NCI-H1417 treated with DMSO at 0.1 percent for 48 hours (cell line): Measurements from ENCODE around the gene PDE4D.

Experiments
- DNase-seq: peaks from one replicate; lab custom pipeline; 2025; lab: John Stamatoyannopoulos, UW

PDE4D gene

GRCh38 chr5:59039296-59040023 is 854.1 kb downstream of the PDE4D start:
- no peak for DNase-seq

GRCh38 chr5:59038798-59039295 is 854.7 kb downstream of the PDE4D start:
- DNase-seq = no peak

GRCh38 chr5:59037941-59038797 is 855.4 kb downstream of the PDE4D start:
- no peak for DNase-seq

GRCh38 chr5:59037453-59037852 is 856.1 kb downstream of the PDE4D start:
- DNase-seq = no peak

- no peak for DNase-seq
Measured at GRCh38 chr5:59037041-59037440, 856.5 kb downstream of the PDE4D start.

GRCh38 chr5:59036274-59036961 is 857.1 kb downstream of the PDE4D start:
- DNase-seq = no peak

GRCh38 chr5:59035681-59036080 is 857.8 kb downstream of the PDE4D start:
- no peak for DNase-seq

GRCh38 chr5:59034498-59035186 is 858.9 kb downstream of the PDE4D start:
- DNase-seq = no peak

GRCh38 chr5:59027145-59027907 is 866.2 kb downstream of the PDE4D start:
- DNase-seq = no peak

GRCh38 chr5:59025734-59026133 is 867.8 kb downstream of the PDE4D start:
- no peak for DNase-seq

- DNase-seq = no peak
Measured at GRCh38 chr5:59021837-59022514, 871.5 kb downstream of the PDE4D start.

- DNase-seq = peak; percentile 52
Measured at GRCh38 chr5:59021286-59021673, 872.2 kb downstream of the PDE4D start.

- no peak for DNase-seq
Measured at GRCh38 chr5:59020611-59021285, 872.8 kb downstream of the PDE4D start.

- no peak for DNase-seq
Measured at GRCh38 chr5:59019078-59019477, 874.4 kb downstream of the PDE4D start.

GRCh38 chr5:59016925-59017324 is 876.6 kb downstream of the PDE4D start:
- no peak for DNase-seq

- no peak for DNase-seq
Measured at GRCh38 chr5:59008816-59009473, 884.6 kb downstream of the PDE4D start.

- no peak for DNase-seq
Measured at GRCh38 chr5:59007460-59008063, 886.0 kb downstream of the PDE4D start.

GRCh38 chr5:59005934-59006701 is 887.4 kb downstream of the PDE4D start:
- DNase-seq = no peak
